GM21526 (cell line): ENCODE measurements around the gene DOCK8.
A peak's percentile ranks its signal among the peaks of the same experiment; 100 is the strongest.

Source experiments
- ATAC-seq: cut with Tn5 transposase; IDR thresholded peaks from one replicate; pipeline ENCODE4 v1.9.1; 2021; ENCODE audit warnings: moderate library complexity; ENCODE audit not compliant: unreplicated experiment, low FRiP score

Gene DOCK8

GRCh38 chr9:450057-450456 lies 235.4 kb downstream of the DOCK8 start:
- ATAC-seq: no peak

GRCh38 chr9:450561-450960 lies 235.9 kb downstream of the DOCK8 start:
- ATAC-seq: no peak

GRCh38 chr9:453832-454231 lies 239.2 kb downstream of the DOCK8 start:
- ATAC-seq: no peak

GRCh38 chr9:456365-456764 lies 241.7 kb downstream of the DOCK8 start:
- no peak for ATAC-seq

GRCh38 chr9:458590-458989 lies 243.9 kb downstream of the DOCK8 start:
- ATAC-seq: no peak

GRCh38 chr9:459491-460444 lies 245.1 kb downstream of the DOCK8 start:
- ATAC-seq: no peak

- ATAC-seq: no peak
These were observed 247.5 kb downstream of the DOCK8 start for GRCh38 chr9:462121-462520.

GRCh38 chr9:462606-463005 lies 247.9 kb downstream of the DOCK8 start:
- ATAC-seq: no peak

- no peak for ATAC-seq
These were observed 248.9 kb downstream of the DOCK8 start for GRCh38 chr9:463455-464171.

- no peak for ATAC-seq
These were observed 252.1 kb downstream of the DOCK8 start for GRCh38 chr9:466747-467146.

- no peak for ATAC-seq
These were observed 254.2 kb downstream of the DOCK8 start for GRCh38 chr9:468766-469426.

GRCh38 chr9:469672-470551 lies 255.2 kb downstream of the DOCK8 start:
- peak; percentile 90 for ATAC-seq

GRCh38 chr9:470552-471194 lies 256.0 kb downstream of the DOCK8 start:
- no peak for ATAC-seq

GRCh38 chr9:471320-471719 lies 256.7 kb downstream of the DOCK8 start:
- no peak for ATAC-seq

GRCh38 chr9:472479-473075 lies 257.9 kb downstream of the DOCK8 start:
- ATAC-seq: no peak

- no peak for ATAC-seq
These were observed 262.5 kb downstream of the DOCK8 start for GRCh38 chr9:477193-477592.

- no peak for ATAC-seq
These were observed 264.8 kb downstream of the DOCK8 start for GRCh38 chr9:479304-479970.

GRCh38 chr9:479971-480350 lies 265.3 kb downstream of the DOCK8 start:
- no peak for ATAC-seq

GRCh38 chr9:482739-483138 lies 268.1 kb downstream of the DOCK8 start:
- ATAC-seq: no peak
